ENCODE results near the gene COPZ2. TPM values are rescaled to one million over a fixed set of nuclear protein-coding genes. Genes with fewer than 3 reads are reported as not detected.

The COPZ2 gene
- 100 to 1,000 TPM in 1 of 4 donors, 10 to 100 TPM in 3; 54.1 to 103 (median 76.9) TPM for total RNA-seq

- TF ChIP-seq, protein P1, sequence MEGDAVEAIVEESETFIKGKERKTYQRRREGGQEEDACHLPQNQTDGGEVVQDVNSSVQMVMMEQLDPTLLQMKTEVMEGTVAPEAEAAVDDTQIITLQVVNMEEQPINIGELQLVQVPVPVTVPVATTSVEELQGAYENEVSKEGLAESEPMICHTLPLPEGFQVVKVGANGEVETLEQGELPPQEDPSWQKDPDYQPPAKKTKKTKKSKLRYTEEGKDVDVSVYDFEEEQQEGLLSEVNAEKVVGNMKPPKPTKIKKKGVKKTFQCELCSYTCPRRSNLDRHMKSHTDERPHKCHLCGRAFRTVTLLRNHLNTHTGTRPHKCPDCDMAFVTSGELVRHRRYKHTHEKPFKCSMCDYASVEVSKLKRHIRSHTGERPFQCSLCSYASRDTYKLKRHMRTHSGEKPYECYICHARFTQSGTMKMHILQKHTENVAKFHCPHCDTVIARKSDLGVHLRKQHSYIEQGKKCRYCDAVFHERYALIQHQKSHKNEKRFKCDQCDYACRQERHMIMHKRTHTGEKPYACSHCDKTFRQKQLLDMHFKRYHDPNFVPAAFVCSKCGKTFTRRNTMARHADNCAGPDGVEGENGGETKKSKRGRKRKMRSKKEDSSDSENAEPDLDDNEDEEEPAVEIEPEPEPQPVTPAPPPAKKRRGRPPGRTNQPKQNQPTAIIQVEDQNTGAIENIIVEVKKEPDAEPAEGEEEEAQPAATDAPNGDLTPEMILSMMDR (IDR thresholded peaks at IDR 0.05; ENCODE audit: low read depth): no peak
Observed at GRCh38 chr17:48037036-48037837, at the start of gene COPZ2. COPZ2 (minus strand) TSS chr17:48037797; CDS start chr17:48037777, 20 bp downstream.

DNA sequence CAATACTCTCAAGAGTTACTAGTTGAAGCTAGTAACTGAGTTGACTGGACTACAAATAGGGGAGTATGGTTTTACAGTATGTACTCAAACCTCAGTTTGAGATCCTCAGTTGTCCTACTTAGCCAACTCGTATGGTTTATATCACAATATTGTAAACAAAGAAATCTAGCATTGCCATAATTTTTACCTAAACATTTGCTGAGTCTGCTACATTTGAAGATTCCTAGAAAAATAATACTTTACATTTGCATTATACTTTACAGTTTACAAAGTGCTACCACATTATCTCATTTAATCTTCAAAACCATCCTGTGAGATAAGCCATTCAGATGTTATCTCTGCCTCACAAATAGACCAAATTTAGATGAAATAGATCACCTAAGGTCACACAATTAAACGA lies 47.3 kb upstream of the COPZ2 start:
- TF ChIP-seq, protein P1 (IDR thresholded peaks at IDR 0.05; ENCODE audit: low read depth): no peak

DNA sequence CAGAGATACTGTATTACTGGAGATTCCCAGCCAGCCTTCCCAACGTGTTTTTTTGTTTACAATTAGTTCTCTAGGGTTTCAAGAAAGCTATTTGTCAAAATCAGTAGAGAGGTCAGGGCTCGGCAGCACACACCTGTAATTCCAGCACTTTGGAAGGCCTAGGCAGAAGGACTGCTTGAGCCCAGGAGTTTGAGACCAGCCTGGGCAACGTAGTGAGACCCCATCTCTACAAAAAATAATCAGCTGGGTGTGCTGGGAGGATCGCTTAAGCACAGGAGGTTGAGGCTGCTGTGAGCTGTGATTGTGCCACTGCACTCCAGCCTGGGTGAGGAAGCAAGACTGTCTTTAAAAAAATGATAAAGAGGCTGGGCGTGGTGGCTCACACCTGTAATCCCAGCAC lies 44.3 kb upstream of the COPZ2 start:
- TF ChIP-seq, protein P1 (IDR thresholded peaks at IDR 0.05; ENCODE audit: low read depth): no peak

- TF ChIP-seq, protein P1 (IDR thresholded peaks at IDR 0.05; ENCODE audit: low read depth): no peak
Observed at GRCh38 chr17:48074322-48075081, 36.9 kb upstream of the COPZ2 start.

DNA sequence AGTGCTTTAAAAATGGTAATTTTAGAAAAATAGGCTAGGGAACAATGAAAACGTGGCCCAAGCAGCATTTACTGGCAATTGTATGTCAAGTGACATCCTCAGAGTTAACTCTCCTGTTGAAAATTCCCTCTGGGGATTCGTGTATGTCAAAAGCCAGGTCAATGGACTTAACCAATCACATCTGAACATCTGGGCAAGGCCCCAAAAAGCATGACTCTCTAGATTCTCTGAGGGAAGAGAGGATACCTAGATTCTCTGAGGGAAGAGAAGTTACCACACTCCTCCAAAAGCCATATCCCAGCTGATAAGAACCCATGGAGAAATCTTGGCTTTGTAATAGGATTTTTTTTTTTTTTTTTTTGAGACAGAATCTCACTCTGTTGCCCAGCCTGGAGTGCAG lies 34.1 kb upstream of the COPZ2 start:
- TF ChIP-seq, protein P1 (IDR thresholded peaks at IDR 0.05; ENCODE audit: low read depth): no peak

DNA sequence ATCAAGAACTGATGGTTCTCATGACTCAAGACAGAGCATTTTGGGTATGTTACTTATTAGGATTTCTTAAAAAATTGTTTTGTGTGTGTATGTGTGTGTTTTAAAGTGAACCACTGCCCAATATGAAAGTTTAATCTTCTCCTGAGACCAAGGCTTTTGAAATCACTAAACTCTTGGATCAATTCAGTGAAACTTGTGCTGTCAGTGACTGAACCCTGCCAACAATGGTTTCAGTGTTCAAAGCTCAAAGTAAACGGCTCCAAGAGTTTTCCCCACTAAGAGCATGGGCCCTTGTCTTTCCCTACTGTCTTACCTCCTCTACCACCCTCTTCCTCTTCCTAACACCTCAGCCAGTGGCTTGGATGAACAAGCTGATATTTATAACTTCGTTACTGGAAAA lies 32.6 kb upstream of the COPZ2 start:
- TF ChIP-seq, protein P1 (IDR thresholded peaks at IDR 0.05; ENCODE audit: low read depth): no peak

- TF ChIP-seq, protein P1 (IDR thresholded peaks at IDR 0.05; ENCODE audit: low read depth): no peak
Observed at GRCh38 chr17:48068491-48068961, 30.9 kb upstream of the COPZ2 start.

All from subcutaneous adipose tissue (tissue), 4 donors.